HCT116 (cell line): ENCODE data around the gene MACF1.
"Not testable (repeated sequence)": the region's sequence is repeated elsewhere in the genome, so short reads cannot be mapped to it uniquely, and the experiment has no call there.

Source experiments
- CEBPB ChIP-seq: IDR thresholded peaks from 2 replicates; pipeline ENCODE4 v1.6.1; 2012; ENCODE audit warnings: low read depth
- EGR1 ChIP-seq: IDR thresholded peaks from 2 replicates; pipeline ENCODE4 v1.6.1; 2012; ENCODE audit warnings: low read depth
- ELF1 ChIP-seq: IDR thresholded peaks from 2 replicates; pipeline ENCODE4 v1.6.1; 2012; ENCODE audit warnings: low read depth, borderline replicate concordance
- POLR2A ChIP-seq: IDR thresholded peaks from 2 replicates; pipeline ENCODE4 v1.7.0; 2011; ENCODE audit warnings: borderline replicate concordance; ENCODE audit not compliant: insufficient read depth, insufficient read length; ENCODE audit errors: extremely low read depth
- TF ChIP-seq, protein P1 (sequence below), 3 experiments: fragments of 200-600 bp in 1 of 3; sonication (generic) in 1 of 3; IDR thresholded peaks in 2 of 3; conservative IDR thresholded peaks in 1 of 3; 2 replicates each; pipeline ENCODE4 v1.5.1; 2012 to 2017; ENCODE audit warnings: low read depth in 2 of 3, low read length in 2 of 3, antibody characterized with exemption in 1 of 3, borderline replicate concordance in 1 of 3, control low read depth in 1 of 3, mild to moderate bottlenecking in 1 of 3, mixed read lengths in 1 of 3, mixed run types in 1 of 3, moderate library complexity in 1 of 3; ENCODE audit not compliant: insufficient read depth in 1 of 3

DNA sequence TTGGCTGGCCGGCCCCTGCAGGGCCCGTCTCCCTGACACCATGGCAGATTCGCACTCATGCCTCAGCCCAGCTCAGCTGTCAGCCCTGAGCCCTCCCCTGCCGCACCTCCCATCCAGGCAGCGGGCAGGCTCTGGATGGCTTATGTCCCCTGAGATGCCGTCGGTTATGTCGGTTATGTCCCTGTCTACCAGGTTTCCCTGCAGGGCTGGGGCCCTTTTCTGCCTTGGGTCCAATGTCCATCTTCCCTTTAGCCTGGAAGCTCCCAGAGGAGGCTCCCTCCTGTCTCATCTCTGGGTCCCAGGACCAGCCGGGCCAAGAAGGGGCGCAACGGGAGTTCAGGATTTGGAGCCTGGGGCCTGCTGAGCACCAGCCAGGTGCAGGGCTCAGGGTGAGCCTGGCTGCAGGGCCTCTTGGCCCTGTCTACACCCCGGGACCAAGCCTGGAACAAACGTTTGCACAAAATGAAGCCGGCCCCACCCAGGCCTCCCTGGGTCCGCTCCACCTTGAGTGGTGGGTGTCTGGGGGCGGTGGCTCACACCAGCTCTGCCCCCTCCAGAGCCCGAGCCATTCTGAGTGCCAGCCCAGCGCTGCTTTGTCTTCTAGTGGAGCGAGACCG, 306.2 kb downstream of the MACF1 start:
- TF ChIP-seq, protein P1, sequence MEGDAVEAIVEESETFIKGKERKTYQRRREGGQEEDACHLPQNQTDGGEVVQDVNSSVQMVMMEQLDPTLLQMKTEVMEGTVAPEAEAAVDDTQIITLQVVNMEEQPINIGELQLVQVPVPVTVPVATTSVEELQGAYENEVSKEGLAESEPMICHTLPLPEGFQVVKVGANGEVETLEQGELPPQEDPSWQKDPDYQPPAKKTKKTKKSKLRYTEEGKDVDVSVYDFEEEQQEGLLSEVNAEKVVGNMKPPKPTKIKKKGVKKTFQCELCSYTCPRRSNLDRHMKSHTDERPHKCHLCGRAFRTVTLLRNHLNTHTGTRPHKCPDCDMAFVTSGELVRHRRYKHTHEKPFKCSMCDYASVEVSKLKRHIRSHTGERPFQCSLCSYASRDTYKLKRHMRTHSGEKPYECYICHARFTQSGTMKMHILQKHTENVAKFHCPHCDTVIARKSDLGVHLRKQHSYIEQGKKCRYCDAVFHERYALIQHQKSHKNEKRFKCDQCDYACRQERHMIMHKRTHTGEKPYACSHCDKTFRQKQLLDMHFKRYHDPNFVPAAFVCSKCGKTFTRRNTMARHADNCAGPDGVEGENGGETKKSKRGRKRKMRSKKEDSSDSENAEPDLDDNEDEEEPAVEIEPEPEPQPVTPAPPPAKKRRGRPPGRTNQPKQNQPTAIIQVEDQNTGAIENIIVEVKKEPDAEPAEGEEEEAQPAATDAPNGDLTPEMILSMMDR (IDR thresholded peaks at IDR 0.05 in 2 of 3, conservative IDR thresholded peaks at IDR 0.05 in 1 of 3; ENCODE audit: borderline replicate concordance in 1 of 3, insufficient read depth in 1 of 3, low read depth in 2 of 3, low read length in 2 of 3): not testable (repeated sequence)
- not testable (repeated sequence) for TF ChIP-seq CEBPB, EGR1, POLR2A, ELF1
